Neural progenitor cell (in vitro differentiated cells): ENCODE measurements around the gene MYOF. TPM values are rescaled to one million over a fixed set of nuclear protein-coding genes. Genes with fewer than 3 reads are reported as not detected.

Experiments used
- DNase-seq: peaks from one replicate; pipeline ENCODE4 v3.0.0-alpha.2; 2016; ENCODE audit warnings: low spot score
- H2AFZ ChIP-seq: fragments of 200-600 bp; sonication (generic); replicated peaks from 2 replicates; pipeline ENCODE4 v1.6.1; 2016; ENCODE audit warnings: antibody characterized with exemption
- H3F3A ChIP-seq: fragments of 200-600 bp; sonication (generic); 2 replicates; pipeline ENCODE4 v1.6.1; 2016; ENCODE audit warnings: antibody characterized with exemption, low read depth
- H3K27ac ChIP-seq: fragments of 200-600 bp; sonication (generic); 2 replicates; pipeline ENCODE4 v1.5.1; 2016; ENCODE audit warnings: mild to moderate bottlenecking
- H3K27me3 ChIP-seq: fragments of 200-600 bp; sonication (generic); 2 replicates; pipeline ENCODE4 v1.6.1; 2016; ENCODE audit warnings: mild to moderate bottlenecking, moderate library complexity
- H3K36me3 ChIP-seq: fragments of 200-600 bp; sonication (generic); 2 replicates; pipeline ENCODE4 v1.5.1; 2016
- H3K4me1 ChIP-seq: fragments of 200-600 bp; sonication (generic); 2 replicates; pipeline ENCODE4 v1.6.1; 2016; ENCODE audit warnings: mixed run types
- H3K4me2 ChIP-seq: fragments of 200-600 bp; sonication (generic); 2 replicates; pipeline ENCODE4 v1.6.1; 2016
- H3K4me3 ChIP-seq: fragments of 200-600 bp; sonication (generic); 2 replicates; pipeline ENCODE4 v1.5.1; 2016
- H3K79me2 ChIP-seq: fragments of 200-600 bp; sonication (generic); 2 replicates; pipeline ENCODE4 v1.6.1; 2016; ENCODE audit warnings: low read depth
- H3K9ac ChIP-seq: fragments of 200-600 bp; sonication (generic); 2 replicates; pipeline ENCODE4 v1.6.1; 2016
- H3K9me3 ChIP-seq: fragments of 200-600 bp; sonication (generic); 2 replicates; pipeline ENCODE4 v1.5.1; 2016; ENCODE audit warnings: low read depth
- H4K20me1 ChIP-seq: fragments of 200-600 bp; sonication (generic); 2 replicates; pipeline ENCODE4 v1.6.1; 2016; ENCODE audit warnings: low read depth
- H3K27ac Mint-ChIP-seq: 3 replicates; pipeline ENCODE4 v1.8.0; 2021; ENCODE audit warnings: mixed read lengths
- H3K27me3 Mint-ChIP-seq: 2 replicates; pipeline ENCODE4 v1.8.0; 2022; ENCODE audit warnings: low read depth, mild to moderate bottlenecking, inconsistent platforms, moderate library complexity, mixed read lengths; ENCODE audit not compliant: insufficient read depth
- H3K36me3 Mint-ChIP-seq: 3 replicates; pipeline ENCODE4 v1.8.0; 2021; ENCODE audit warnings: mixed read lengths
- H3K4me1 Mint-ChIP-seq: 3 replicates; pipeline ENCODE4 v1.8.0; 2021; ENCODE audit warnings: mixed read lengths
- H3K4me3 Mint-ChIP-seq: 3 replicates; pipeline ENCODE4 v1.8.0; 2021; ENCODE audit warnings: mild to moderate bottlenecking, moderate library complexity, mixed read lengths
- H3K9me3 Mint-ChIP-seq: 3 replicates; pipeline ENCODE4 v1.8.0; 2020; ENCODE audit warnings: mixed read lengths
- EZH2 ChIP-seq: fragments of 200-600 bp; sonication (generic); IDR thresholded peaks from 2 replicates; pipeline ENCODE4 v1.6.1; 2017; ENCODE audit warnings: antibody characterized with exemption, mild to moderate bottlenecking, moderate library complexity
- EZH2phosphoT487 ChIP-seq: fragments of 200-600 bp; sonication (generic); IDR thresholded peaks from 2 replicates; pipeline ENCODE4 v1.6.1; 2017; ENCODE audit warnings: antibody characterized with exemption
- total RNA-seq: library from RNA; depleted of rRNA; stranded (reverse); fragments of >200 nt; gene quantifications from 2 replicates; pipeline ENCODE4 v1.2.3, GENCODE V29; 2015; ENCODE audit warnings: low replicate concordance
- TF ChIP-seq, protein P1 (sequence below): fragments of 200-600 bp; sonication (generic); IDR thresholded peaks from 2 replicates; pipeline ENCODE4 v1.5.1; 2017; ENCODE audit warnings: antibody characterized with exemption, mild to moderate bottlenecking

The MYOF gene
- total RNA-seq, 1 donor from 2014 or later: 1.6 TPM

DNA sequence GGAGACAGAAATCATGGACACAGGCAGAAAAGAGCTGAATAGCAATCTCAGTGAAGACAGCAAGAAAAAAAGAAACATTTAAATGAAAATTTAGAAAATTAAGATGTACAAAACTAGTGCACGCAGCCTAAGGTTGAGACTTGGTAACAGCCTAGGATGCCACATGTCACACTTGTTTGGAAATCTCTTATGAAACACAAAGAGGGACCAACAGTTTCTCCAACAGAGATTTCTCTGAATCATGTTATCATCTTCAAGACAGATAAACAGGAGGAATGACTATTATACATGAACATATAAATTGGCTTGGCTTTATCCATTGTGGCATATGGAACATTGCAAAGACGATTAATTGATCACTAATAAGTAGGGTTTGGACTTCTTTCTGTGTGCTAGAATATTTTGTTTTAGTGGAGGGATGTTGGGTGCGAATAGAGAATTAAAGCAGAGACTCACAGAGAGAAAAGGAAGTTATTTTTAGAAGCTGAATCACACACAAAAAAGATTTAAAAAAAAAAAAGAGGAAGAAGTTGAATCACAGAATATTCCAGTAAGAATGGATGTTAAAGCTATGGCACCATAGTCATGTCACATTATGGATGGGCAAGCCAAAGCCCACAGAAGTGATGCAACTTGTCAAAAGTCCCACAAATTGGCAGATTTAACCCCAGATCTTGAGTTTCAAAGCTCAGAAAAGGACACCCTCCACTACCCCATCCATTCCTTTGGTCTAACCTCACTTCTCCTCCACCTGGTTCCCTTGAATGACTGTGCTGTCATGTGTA, 91.6 kb downstream of the MYOF start:
- peaks cover 26% of the 10 kb centered on the region for H3K4me1 Mint-ChIP-seq
- H3K4me3 Mint-ChIP-seq: no peak overlapping the region
- no peak overlapping the region for H3K27ac ChIP-seq
- no peaks in the 10 kb centered on the region for H3K79me2 ChIP-seq
- H3K9ac ChIP-seq: no peak overlapping the region
- H3K27me3 ChIP-seq: no peaks in the 10 kb centered on the region
- no peak overlapping the region for H2AFZ ChIP-seq
- no peaks in the 10 kb centered on the region for H3K9me3 Mint-ChIP-seq
- TF ChIP-seq, protein P1, sequence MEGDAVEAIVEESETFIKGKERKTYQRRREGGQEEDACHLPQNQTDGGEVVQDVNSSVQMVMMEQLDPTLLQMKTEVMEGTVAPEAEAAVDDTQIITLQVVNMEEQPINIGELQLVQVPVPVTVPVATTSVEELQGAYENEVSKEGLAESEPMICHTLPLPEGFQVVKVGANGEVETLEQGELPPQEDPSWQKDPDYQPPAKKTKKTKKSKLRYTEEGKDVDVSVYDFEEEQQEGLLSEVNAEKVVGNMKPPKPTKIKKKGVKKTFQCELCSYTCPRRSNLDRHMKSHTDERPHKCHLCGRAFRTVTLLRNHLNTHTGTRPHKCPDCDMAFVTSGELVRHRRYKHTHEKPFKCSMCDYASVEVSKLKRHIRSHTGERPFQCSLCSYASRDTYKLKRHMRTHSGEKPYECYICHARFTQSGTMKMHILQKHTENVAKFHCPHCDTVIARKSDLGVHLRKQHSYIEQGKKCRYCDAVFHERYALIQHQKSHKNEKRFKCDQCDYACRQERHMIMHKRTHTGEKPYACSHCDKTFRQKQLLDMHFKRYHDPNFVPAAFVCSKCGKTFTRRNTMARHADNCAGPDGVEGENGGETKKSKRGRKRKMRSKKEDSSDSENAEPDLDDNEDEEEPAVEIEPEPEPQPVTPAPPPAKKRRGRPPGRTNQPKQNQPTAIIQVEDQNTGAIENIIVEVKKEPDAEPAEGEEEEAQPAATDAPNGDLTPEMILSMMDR: no peak
- TF ChIP-seq EZH2: no peak
- no peak for TF ChIP-seq EZH2phosphoT487
- H3K9me3 ChIP-seq: no peaks in the 10 kb centered on the region
- H3K27me3 Mint-ChIP-seq: peaks cover 11% of the 10 kb centered on the region
- no peak overlapping the region for H3K4me3 ChIP-seq
- DNase-seq: no peak
- H3K4me1 ChIP-seq: no peaks in the 10 kb centered on the region
- no peak overlapping the region for H3K4me2 ChIP-seq
- no peak overlapping the region for H3K27ac Mint-ChIP-seq
- H3K36me3 Mint-ChIP-seq: no peaks in the 10 kb centered on the region
- no peaks in the 10 kb centered on the region for H3F3A ChIP-seq
- no peaks in the 10 kb centered on the region for H4K20me1 ChIP-seq
- no peaks in the 10 kb centered on the region for H3K36me3 ChIP-seq

DNA sequence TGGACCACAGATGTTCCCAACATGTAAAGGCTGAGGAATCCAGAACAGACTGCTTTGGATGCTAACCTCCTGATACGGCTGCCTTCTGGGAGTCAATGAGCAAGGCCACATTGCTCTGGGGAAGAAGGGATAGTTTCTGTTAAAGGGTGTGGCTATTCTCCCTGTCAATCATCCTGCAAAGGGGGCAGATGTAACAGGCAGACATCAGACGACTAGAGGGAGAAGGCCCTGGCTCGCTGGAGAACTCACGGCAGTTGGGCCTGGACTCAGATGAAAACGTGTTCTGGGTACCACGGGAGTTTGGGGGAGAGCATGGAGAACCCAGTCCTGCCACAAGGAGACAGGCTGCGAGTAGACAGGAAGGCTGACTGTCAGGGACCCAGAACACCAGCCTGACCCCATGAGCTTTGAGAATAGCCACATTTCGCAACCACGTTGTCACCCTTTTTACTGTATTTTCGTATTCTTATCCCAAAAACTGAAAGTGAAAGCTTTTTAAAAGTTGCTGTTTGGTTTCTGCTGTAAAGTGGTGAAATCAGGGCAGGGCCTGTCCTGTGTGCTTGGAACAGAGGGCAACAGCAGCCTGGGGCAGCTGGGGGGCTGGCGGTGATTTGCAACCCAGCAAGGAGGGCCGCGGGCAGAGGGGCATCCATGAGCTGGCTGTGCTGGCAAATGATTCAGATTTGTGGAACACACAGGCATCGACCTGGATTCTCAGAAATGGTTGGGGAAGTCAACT, 95.3 kb downstream of the MYOF start:
- H3K4me3 Mint-ChIP-seq: no peak overlapping the region
- no peaks in the 10 kb centered on the region for H4K20me1 ChIP-seq
- H3K27me3 Mint-ChIP-seq: peaks cover 5% of the 10 kb centered on the region
- TF ChIP-seq, protein P1: no peak
- TF ChIP-seq EZH2phosphoT487: no peak
- no peak for TF ChIP-seq EZH2
- H3K9me3 ChIP-seq: no peaks in the 10 kb centered on the region
- H3K4me3 ChIP-seq: no peak overlapping the region
- H3K36me3 ChIP-seq: no peaks in the 10 kb centered on the region
- no peaks in the 10 kb centered on the region for H3K36me3 Mint-ChIP-seq
- DNase-seq: no peak
- peaks cover 7% of the 10 kb centered on the region for H3K4me1 ChIP-seq
- no peaks in the 10 kb centered on the region for H3K79me2 ChIP-seq
- H3K9ac ChIP-seq: no peak overlapping the region
- no peak overlapping the region for H3K4me2 ChIP-seq
- H3K9me3 Mint-ChIP-seq: no peaks in the 10 kb centered on the region
- H3K27me3 ChIP-seq: no peaks in the 10 kb centered on the region
- H3K27ac Mint-ChIP-seq: no peak overlapping the region
- H3K4me1 Mint-ChIP-seq: peaks cover 26% of the 10 kb centered on the region
- no peaks in the 10 kb centered on the region for H3F3A ChIP-seq
- H2AFZ ChIP-seq: no peak overlapping the region
- no peak overlapping the region for H3K27ac ChIP-seq

DNA sequence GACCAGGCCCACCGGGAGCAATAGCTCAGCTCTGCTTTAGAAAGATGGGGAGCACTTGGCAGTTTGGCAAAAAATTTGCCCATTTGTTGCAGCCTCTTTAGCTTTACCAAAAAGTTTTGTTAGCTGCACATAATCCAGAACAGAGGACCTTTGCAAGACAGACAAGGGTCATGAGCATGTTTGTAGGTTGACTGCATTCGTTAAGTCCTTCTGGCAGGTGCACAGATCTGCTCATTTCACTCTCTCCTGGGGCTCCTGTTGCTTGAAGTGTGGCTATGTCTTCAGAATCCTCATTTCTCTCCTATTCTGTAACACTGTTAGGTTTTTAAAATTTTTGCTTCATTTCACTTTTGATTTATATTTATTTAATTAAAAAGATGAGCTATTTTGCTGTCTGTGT, 96.8 kb downstream of the MYOF start:
- Histone ChIP-seq H3K36me3 (no peaks in the 10 kb centered on the region), H3K4me2 (no peak overlapping the region), H3K9ac (no peak overlapping the region), H3F3A (no peaks in the 10 kb centered on the region), H3K27ac (no peak overlapping the region), H3K9me3 (no peaks in the 10 kb centered on the region), H3K4me3 (no peak overlapping the region), H3K27me3 (no peaks in the 10 kb centered on the region), H2AFZ (no peak overlapping the region), H4K20me1 (no peaks in the 10 kb centered on the region), H3K79me2 (no peaks in the 10 kb centered on the region), H3K4me1 (peaks cover 7% of the 10 kb centered on the region)
- Mint-ChIP-seq H3K27ac (no peak overlapping the region), H3K4me1 (peaks cover 26% of the 10 kb centered on the region), H3K36me3 (no peaks in the 10 kb centered on the region), H3K9me3 (no peaks in the 10 kb centered on the region), H3K27me3 (peaks cover 5% of the 10 kb centered on the region), H3K4me3 (no peak overlapping the region)
- TF ChIP-seq EZH2phosphoT487 (no peak), EZH2 (no peak)
- TF ChIP-seq, protein P1: no peak
- DNase-seq: no peak
